GM19395 (cell line): ENCODE results near the gene AP3D1.

ENCODE experiments used
- ATAC-seq: cut with Tn5 transposase; IDR thresholded peaks from one replicate; pipeline ENCODE4 v1.9.1; 2021; ENCODE audit warnings: mild to moderate bottlenecking, moderate library complexity; ENCODE audit not compliant: unreplicated experiment

The AP3D1 gene

DNA sequence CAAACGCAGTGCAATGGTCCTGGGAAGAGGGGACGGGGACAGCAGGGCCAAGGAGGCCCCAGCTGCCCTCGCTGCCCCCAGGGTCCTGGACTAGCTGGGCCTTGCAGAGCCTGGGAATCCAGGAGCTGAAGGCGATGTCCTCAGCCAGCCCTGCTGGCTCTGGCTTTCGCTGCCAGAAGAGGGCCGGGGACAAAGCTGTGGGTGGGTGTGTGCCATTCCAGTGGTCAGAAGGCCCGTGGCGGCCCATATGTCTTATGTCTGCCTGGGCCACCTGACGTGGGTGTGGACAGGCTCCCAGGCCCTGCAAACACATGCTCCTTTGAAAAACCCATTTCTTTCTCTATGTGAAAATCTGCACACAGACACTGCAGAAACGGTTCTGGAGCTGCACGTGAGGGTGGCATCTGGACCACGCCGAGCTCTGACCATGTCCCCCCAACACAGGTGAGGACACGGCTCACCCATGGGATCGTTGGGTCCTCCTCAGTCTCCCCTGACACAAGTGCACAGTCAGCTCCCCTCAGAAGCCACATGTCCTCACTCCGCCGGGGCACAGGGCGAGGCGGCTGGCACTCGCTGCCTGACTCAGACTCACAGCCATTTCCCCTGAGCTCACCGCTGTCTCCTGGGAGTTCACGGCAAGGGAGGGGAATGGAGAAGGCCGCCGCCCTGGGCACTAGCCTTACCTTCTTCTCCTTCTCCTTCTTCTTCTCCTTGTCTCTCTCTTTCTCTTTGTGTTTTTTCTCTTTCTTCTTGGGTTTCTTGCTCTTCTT lies 37.7 kb downstream of the AP3D1 start:
- ATAC-seq, result no peak

DNA sequence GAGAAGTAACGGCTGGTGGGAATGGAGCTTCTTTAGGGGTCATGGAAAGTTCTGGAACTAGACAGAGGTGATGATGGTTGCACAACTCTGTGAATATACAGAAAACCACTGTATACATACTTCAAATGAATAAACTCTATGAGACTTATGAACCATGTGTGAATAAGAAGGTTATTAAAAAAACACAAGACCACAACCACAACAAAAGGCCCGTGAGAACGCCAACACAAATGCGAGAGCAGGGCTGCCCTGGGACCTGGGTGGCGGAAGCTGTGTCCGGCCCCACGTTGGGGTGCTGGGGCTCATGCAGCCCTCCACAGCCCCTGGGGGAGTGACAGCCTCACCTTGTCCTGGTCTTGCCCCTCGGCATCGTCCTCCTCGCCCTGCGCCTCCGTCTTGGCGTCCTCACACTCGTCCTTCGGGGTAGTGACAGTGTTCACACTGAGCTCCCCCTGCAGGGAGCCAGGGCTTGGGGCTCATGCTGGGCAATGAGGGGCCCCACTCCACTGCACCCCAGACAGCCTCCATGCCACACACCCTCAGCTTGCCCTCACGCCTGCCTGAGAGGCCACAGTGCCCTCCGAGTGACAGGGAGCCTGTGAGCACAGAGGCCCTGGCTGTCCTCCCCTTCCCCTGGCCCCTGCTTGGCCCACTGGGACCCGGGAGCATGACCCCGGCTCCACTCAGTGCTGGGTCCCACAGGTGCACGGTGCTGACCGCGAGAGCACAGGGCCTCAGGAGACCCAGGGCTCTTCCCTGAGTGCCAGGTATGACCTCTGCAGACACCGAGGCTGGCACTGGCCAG lies 38.6 kb downstream of the AP3D1 start:
- ATAC-seq, result no peak

DNA sequence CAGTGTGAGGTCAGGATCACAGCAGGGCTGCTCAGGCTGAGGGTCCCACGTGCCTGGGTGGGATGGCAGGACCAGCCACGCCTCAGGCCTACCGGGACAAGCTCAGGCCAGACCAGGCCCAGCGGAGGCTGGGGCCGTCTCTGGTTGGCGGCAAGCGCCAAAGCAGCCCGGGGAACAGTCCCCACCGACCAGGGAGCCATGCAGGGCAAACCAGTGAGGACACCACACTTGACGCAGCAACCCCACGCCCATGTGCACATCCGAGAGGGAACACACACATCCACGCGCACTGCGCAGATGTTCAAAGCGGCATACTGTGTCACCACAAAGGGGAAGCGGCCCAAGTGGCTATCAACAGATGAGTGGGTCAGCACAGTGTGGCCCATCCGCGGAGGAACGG lies 39.5 kb downstream of the AP3D1 start:
- ATAC-seq, result no peak

DNA sequence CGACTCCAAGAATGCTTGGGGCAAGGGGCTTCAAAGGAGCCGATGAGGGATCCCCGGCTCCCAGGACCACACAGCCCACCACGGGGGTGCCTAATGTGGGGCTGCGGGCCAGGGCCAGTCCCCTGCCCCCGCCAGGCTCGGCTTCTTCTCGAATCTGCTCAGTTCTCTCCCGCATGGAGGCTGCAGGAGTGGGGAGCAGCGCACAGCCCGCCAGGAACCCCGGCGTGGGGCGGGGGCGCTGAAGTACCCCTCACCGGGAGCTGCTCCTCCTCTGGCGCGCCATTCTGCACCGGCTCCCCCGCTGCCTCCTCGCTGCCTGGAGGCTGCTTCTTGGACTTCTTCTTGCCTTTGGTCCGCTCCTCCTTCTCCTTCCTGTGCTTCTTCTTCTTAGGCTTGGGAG lies 39.9 kb downstream of the AP3D1 start:
- ATAC-seq, result no peak

DNA sequence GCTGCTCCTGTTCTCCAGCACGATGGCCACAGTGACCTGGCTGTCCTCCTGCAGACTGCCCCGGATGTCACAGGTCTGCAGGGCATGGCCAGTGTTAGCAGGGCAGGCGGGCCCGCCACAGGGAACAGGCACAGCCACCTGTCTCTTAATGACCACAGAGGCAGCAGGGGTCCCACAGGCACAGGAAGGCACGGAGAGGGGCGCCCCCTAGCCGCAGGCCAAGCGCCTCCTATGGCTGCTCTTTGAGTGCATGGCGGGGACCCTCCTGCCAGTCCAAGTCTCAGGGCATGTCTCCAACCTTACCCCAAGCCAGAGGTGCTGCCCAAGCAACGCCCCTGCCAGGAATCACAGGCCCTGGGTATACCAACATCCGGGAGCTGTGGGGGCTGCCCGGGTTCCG lies 40.5 kb downstream of the AP3D1 start:
- no peak for ATAC-seq

DNA sequence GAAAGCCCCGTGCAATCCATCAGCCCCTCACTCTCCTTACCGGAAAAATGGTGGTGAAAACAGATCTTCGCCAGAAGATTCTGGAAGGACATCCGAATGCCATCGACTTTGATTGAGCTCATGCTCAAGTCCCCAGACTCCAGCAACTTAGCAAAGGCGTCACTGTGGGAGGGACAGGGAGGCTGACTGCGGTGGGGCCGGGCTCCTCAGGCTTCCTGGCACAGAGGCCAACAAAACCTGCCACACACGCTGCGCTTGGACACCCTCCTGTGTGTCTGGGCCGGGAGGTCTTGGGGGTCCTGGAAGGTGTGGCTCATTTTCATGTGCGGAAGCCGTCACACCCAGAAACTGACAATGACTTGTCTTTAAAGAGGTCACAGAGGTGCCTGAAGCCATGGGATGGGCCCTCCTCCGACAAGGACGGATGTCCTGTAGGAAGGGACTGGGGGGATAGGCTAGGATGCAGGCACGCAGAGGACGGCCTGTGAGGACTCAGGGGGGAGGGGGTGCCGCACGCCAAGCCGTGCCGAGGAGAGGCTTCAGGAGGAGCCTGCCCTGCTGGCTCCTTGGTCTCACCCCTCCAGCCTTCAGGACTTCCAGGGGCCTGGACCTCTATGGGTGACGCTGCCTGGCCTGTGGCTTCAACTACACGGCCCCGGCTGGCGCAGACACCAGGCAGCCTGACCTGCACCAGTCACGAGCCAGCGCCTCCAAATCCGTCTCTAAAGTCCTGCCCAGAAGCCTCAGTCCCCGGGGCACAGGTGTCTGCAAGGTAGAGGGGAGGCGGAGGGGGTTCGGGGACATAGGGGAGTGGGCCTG lies 42.1 kb downstream of the AP3D1 start:
- ATAC-seq, result no peak

DNA sequence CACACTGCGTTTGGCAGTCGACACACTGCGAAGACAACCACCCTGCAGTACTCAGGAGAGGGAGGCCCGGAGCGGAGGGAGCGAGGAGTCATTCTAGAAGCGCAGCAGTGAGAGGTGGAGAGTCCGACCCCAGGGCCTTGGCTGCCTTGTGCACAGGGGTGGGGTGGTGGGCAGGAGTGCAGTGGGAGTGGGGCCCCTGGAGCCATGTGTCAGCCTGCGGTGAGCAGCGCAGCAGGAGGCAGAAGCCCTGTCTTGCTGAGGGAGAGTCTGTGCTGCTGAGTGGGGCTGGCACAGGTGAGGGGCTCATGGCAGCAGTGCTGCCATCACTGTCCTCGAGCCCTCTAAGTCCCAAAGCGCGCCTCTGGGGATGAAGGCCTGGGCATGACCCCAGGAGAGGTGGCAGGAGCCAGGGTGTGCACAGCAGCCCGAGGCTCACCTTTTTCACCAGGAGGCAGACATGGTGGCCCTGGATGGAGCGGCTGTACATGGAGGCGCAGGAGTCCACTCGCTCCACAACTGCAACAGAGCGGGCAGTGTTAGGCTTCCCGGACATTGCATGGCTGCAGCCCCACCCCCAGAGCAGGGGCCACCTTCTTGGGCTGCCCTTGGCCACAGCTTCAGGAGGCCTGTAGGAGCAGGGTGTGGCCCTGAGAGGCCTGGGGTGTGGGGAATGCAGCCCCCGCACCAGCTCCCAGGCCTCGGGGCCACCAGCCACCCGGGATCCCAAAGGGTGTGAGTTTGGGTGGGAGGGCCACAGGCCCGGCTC lies 42.9 kb downstream of the AP3D1 start:
- ATAC-seq, result no peak

DNA sequence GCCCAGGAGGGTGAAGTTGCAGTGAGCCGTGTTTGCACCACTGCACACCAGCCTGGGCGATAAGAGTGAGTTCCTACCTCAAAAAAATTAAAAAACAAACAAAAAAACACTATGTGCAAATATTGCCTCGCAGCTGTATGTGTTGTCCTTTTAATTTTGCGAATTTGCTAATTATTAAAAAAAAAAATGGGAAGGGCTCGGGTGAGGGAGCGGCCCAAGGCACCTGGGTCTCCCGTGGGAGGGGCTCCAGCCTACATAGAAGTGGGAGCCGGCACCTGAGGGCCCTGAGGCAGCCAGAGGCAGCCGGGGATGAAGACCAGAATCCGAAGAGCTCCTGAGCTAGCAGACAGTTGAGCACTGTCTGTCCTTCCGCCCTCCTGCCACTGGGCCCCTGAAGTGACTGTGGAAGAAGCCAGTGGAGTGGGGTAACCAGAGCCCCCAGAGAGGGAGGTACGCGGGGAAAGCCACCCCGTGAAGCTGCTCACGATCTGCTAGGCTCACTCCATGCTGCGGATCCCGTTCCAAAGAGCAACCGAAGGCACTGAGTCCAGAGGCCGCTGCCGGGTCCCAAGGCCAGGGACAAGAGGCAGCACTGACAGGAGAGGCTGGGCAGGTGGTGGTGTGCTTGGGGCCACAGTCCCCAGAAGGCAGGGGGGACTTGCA lies 48.2 kb downstream of the AP3D1 start:
- ATAC-seq, result no peak

DNA sequence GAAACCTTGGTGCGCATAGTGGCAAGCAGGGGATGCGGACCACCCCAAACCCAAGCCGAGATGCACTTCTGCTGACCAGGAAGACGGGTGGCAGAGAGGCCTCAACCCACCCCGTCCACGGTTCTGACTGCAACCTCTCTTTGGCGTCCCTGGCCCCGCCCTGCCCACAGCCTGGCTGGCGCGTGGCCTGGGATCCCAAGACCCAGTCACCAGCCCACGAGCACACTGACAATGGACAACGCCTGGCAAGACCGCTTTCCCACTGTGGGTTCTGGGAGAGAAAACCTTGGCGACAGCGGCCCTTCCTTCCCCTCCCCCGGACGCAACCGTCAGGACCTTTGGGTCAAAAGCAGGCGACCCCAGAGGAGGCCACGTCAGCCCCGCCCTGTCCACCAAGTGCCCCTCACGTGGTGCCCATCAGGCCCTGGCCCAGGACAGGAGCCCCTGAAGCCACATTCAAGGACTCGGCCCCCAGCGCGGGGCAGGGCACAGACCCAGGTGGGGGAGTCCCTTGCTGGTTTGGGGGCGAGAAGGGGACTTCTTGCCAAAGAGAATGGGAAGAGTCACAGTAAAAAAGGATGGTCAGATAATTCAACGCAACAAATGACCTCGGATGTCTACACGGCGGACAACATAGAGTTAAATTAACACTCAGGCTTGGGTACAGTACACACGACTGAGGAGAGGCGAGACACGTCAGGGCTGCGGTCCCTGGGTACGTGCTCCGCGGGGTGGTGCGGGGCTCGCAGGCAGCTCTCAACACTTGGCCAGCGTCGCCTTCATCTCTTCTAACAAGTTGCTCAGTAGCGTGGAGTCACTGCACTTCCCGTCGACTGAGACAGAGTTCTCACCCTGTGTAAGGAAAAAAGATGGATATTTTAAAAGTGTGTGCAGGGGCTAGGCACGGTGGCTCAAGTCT lies 49.7 kb downstream of the AP3D1 start:
- no peak for ATAC-seq

DNA sequence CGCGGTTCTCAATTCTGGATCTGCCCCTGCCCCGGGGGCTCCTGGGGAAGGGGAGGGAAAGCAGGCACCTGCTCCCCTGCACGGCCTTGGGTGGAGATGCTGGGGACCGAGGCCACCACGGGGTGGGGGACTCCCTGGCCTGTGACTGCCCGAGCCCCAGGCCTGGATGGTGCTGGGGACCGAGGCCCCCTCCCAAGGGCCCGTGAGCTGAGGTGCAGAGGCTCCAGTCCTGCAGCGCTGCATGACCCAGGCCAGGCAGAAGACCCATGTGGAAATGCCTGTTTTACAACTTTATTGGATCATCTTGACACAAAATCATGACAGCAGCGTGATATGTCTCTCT lies 50.7 kb downstream of the AP3D1 start:
- no peak for ATAC-seq

DNA sequence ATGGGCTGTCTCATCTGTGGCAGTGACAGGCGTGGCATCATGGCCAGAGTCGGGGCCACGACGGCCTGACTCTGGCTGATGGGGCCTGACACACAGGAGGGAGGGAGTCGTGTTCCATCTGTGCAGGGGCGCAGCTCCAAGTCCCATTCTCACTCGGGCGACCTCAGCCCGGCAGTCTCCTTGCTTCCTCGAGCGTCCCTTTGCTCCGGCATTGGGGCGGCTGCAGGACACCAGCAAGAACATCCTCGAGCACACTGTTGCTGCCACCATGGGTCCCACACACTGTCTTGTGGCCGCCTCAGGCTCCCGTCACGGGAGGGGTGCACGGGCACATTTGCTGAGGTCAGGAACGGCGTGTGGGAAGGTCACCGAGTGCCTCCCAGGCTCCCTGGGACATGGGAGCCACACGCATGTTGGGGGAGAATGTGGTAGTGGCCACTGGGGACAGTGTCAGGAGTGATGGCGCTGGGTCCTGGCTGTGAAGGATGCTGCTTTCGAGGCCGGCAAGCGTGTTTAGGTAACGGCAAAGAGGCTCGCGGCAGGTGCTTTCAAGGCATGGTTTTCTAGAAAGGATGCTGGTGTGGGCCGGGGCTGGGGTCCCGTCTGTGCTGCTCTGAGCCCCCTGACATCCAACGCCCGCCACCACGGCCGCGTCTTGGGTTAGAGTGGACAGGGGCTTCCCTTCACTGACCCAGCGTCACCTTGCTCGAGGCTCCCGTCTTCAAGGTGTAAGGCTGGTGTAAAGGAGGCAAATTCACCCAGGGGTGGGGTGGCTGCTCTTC lies 51.2 kb downstream of the AP3D1 start:
- no peak for ATAC-seq

DNA sequence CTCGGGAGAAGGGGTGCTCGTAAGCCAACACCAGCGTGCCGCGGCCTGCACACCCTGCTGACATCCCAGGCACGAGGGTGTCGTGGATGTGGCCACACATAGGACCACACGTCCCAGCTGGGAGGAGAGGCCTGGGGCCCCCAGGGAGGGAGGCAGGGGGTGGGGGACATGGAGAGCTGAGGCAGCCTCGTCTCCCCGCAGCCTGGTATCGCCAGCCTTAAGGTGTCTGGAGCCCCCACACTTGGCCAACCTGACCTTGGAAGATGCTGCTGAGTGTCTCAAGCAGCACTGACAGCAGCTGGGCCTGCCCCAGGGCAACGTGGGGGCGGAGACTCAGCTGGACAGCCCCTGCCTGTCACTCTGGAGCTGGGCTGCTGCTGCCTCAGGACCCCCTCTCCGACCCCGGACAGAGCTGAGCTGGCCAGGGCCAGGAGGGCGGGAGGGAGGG lies 52.3 kb downstream of the AP3D1 start:
- ATAC-seq, result no peak

DNA sequence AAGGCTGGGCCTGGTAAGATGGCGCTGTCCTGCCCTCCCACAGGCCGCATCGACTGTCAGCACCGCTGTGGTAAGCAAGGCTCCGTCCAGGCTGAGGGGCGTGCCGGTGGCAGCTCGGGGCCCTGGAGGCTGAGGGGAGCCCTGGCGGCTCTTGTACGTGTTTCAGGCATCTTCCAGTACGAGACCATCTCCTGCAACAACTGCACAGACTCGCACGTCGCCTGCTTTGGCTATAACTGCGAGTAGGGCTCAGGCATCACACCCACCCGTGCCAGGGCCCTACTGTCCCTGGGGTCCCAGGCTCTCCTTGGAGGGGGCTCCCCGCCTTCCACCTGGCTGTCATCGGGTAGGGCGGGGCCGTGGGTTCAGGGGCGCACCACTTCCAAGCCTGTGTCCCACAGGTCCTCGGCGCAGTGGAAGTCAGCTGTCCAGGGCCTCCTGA lies 53.5 kb downstream of the AP3D1 start:
- no peak for ATAC-seq

DNA sequence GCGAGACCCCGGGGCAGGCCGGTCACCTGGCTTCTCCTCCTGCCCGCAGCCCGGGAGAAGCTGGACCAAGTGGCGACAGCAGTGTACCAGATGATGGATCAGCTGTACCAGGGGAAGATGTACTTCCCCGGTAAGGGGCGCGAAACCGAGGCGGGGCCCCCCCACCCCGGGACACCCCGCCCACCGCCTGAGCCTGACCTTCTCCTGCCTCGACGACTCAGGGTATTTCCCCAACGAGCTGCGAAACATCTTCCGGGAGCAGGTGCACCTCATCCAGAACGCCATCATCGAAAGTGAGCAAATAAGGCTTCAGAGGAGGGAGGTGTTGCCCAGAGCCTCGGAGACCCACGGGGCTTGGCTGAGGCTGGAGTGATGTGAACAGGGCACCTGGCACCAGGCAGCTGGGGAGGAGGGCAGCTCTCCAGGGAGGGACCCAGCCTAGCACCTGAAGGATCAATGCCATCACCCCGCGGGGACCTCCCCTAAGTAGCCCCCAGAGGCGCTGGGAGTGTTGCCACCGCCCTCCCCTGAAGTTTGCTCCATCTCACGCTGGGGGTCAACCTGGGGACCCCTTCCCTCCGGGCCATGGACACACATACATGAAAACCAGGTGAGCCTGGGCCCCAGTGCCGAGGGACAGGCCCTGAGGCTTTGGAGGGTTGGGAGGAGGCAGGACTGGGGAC lies 54.0 kb downstream of the AP3D1 start:
- ATAC-seq, result peak; percentile 13

DNA sequence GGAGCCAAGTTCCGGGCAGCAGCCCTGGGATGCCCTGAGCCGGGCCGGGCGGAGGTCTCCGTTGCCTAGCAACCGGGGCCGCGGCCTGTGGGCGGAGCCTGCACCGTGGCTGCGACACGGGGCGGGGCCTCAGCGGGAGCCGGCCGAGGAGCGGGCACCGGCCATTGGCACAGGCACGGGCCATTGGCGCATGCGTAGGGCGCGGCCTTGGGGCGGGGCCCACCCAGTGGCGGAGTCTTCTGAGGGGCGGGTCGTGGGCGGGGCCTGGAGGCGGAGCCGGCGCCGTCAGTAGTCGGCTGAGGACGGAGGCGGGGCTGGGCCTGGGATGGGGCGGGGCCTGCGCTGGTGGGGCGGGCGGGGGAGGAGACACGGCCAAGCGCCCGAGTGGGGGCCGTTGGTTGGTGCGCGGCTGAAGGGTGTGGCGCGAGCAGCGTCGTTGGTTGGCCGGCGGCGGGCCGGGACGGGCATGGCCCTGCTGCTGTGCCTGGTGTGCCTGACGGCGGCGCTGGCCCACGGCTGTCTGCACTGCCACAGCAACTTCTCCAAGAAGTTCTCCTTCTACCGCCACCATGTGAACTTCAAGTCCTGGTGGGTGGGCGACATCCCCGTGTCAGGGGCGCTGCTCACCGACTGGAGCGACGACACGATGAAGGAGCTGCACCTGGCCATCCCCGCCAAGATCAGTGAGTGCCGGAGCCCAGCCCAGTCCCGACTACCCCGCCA lies 54.7 kb downstream of the AP3D1 start, which contains the start of gene IZUMO4:
IZUMO4 (plus strand) TSS at position 436 of the 723 bp plus-strand sequence; CDS start at position 467, 31 bp downstream.
- peak; percentile 60 for ATAC-seq

DNA sequence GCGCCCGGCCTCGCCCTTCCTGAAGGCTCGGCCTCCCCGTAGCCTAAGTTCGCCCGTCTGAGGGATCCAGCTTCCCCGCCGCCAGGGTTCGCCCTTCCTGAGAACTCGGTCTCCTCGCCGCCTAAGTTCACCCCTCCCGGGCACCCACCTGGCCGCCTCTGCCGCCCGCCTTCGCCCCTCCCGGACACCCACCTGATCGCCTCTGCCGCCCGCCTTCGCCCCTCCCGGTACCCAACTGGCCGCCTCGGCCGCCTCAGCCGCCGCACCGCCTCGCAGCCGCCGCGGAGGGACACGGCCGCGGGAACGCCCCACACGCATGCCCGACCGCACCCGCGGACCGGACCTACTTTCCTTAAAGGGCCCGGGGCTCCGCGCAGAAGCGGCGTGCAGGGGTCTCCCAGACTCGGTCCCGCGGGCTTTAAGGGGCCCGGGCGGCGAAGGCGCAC lies 55.3 kb downstream of the AP3D1 start, which contains the start of gene MOB3A:
MOB3A (minus strand) TSS at position 293 of the 446 bp plus-strand sequence. CDS start 17,766 bp downstream, outside the sequence.
- peak; percentile 24 for ATAC-seq
